Heart right ventricle (tissue), 16 donors: ENCODE measurements around the gene AHSG. TPM values are rescaled to one million over a fixed set of nuclear protein-coding genes. Genes with fewer than 3 reads are reported as not detected.

Source experiments
- ATAC-seq, 8 donors: fragments of 200-7000 bp; cut with Tn5 transposase; one replicate each; pipeline ENCODE4 v1.9.1; 2020; ENCODE audit warnings: mild to moderate bottlenecking in 8 of 8, moderate library complexity in 8 of 8, moderate number of reproducible peaks in 1 of 8
- DNase-seq, 2 donors: peaks; one replicate each; pipeline ENCODE4 v3.0.0-alpha.2; 2020
- H3K27ac ChIP-seq, 10 donors: fragments of 200-600 bp; sonication (generic) in 2 of 10; one replicate each; pipeline versions ENCODE4 v1.5.0 to v1.8.0; 2020 to 2022; ENCODE audit warnings: mild to moderate bottlenecking in 3 of 10
- H3K27me3 ChIP-seq, 7 donors: fragments of 200-600 bp; one replicate each; pipeline ENCODE4 v1.8.0; 2021 to 2022; ENCODE audit warnings: mild to moderate bottlenecking in 2 of 7
- H3K36me3 ChIP-seq, 9 donors: fragments of 200-600 bp; sonication (generic) in 1 of 9; one replicate each; pipeline versions ENCODE4 v1.5.0 to v1.8.0; 2020 to 2022; ENCODE audit warnings: mild to moderate bottlenecking in 2 of 9
- H3K4me1 ChIP-seq, 9 donors: fragments of 200-600 bp; sonication (generic) in 1 of 9; one replicate each; pipeline versions ENCODE4 v1.5.0 to v1.8.0; 2020 to 2022; ENCODE audit warnings: mild to moderate bottlenecking in 4 of 9
- H3K4me3 ChIP-seq, 10 donors: fragments of 200-600 bp; sonication (generic) in 2 of 10; one replicate each; pipeline versions ENCODE4 v1.5.0 to v1.8.0; 2020 to 2022; ENCODE audit warnings: mild to moderate bottlenecking in 7 of 10, moderate library complexity in 2 of 10
- H3K9me3 ChIP-seq, 11 donors: fragments of 200-600 bp in 10 of 11; sonication (generic) in 2 of 11; one replicate each; pipeline versions ENCODE4 v1.5.0 to v1.8.0; 2013 to 2022; ENCODE audit warnings: mild to moderate bottlenecking in 2 of 11, control low read depth in 1 of 11, moderate library complexity in 1 of 11
- WGBS, 2 donors: extraction: QIAGEN DNeasy Blood & Tissue Kit; methylation state at CpG; one replicate each; pipeline ENCODE4 v1.1.7; 2013; ENCODE audit warnings: inconsistent platforms in 1 of 2; 5-methylcytosine and 5-hydroxymethylcytosine counted together
- intact Hi-C, 10 donors: fragments of 100-400 bp; cut with DNase I; formaldehyde crosslinking; loops; one replicate each; pipeline versions ENCODE4 v1.11.1 to v1.14.2; 2022
- polyA plus RNA-seq, 2 donors: library from polyadenylated mRNA; stranded (reverse); fragments of 200-250 nt; gene quantifications; one replicate each; pipeline ENCODE4 v1.2.3, GENCODE V29; 2013
- total RNA-seq, 10 donors: library from RNA; stranded (reverse); fragmentation: NEBNext Ultra II Directional in 3 of 10; extraction: Animal tissue kit (Norgen Biotek cat#: 25700) in 3 of 10; gene quantifications; one replicate each; pipeline versions ENCODE4 v1.2.1 to v1.2.4, GENCODE V29; 2021 to 2023
- TF ChIP-seq, protein P1 (sequence below), 9 donors: fragments of 200-600 bp; sonication (generic) in 2 of 9; IDR thresholded peaks; one replicate each; pipeline versions ENCODE4 v1.5.0 to v1.8.0; 2021 to 2022; ENCODE audit warnings: antibody characterized with exemption in 9 of 9, mild to moderate bottlenecking in 5 of 9, moderate library complexity in 1 of 9
- donor health status: Arrhythmogenic right ventricular cardiomyopathy.
- donor health status: ischemic (EF 13 %, LVEDD 7.1; RV severe dilation, severe dysfunction).
- donor health status: healthy with polysubstance abuse.
- donor health status: DM: no; HTN: yes; CAD: no.
- donor health status: DM: no; HTN: no; CAD: no.
- donor health status: ischemic (EF 25% LVEDD 6.9; RV normal size, moderate dysfunction).
- donor health status: ischemic (EF 25% LVEDD 5.7; RV mildly dilated, moderate dysfunction).
- donor health status: healthy.
- donor health status: DM: yes; HTN: yes; CAD: no.
- donor health status: Ischemic cardiomyopathy.
- donor health status: ischemic (EF 35%, LVEDD 5.7; RV mildly dilated, moderate dysfunction).
- donor health status: nonischemic (EF 11% LVEDD 7.7; RV severe dilation, severe dysfunction).
- donor health status: DM: yes; HTN: yes; CAD: no.
- donor health status: PGD.
- donor health status: ischemic (EF 29% LVEDD 5.4; RV normal size, mild dysfunction).
- donor health status: nonischemic (EF 23%, LVEDD 6.1; RV moderate dilation, normal function).

The AHSG gene
- total and polyA plus RNA-seq, 12 donors, result not detected

DNA sequence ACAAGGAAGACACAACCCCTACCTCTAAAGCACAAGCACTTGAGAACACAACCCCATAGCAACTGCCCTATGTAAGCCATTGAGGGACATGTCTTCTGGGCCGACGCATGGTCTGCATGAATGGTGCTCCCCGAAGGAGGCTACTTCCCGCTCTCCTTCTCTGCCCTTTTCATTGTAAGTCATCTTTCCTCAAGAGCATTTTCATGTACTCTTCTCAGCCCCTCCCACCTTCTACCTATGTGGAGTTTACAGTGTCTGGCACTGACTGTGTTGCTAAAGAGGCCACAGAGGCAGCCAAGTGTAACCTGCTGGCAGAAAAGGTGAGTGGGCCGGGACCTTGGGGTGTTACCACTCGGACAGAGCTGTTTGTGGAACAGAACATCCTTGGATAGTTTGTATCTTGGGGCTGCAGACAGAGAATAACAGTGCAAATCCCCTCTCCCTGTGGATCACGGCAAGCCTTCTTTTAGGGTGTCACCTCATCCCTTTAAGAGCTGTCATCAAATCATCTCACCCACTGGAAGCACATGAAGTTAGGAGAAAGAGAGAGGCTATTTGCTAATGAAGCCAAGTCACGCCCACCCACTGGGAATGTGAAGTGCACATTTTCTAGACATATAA, 5.6 kb downstream of the AHSG start:
- peaks cover 0 to 11% (median 6%) of the 10 kb centered on the region in 9 donors for H3K4me1 ChIP-seq
- no peak for ATAC-seq
- no peaks in the 10 kb centered on the region for H3K9me3 ChIP-seq
- DNase-seq, result no peak
- no peak overlapping the region for H3K27ac ChIP-seq
- H3K4me3 ChIP-seq, result no peak overlapping the region
- WGBS, 2 donors, result 87% methylated on average over 8 of the region's 8 CpGs
- TF ChIP-seq, protein P1, sequence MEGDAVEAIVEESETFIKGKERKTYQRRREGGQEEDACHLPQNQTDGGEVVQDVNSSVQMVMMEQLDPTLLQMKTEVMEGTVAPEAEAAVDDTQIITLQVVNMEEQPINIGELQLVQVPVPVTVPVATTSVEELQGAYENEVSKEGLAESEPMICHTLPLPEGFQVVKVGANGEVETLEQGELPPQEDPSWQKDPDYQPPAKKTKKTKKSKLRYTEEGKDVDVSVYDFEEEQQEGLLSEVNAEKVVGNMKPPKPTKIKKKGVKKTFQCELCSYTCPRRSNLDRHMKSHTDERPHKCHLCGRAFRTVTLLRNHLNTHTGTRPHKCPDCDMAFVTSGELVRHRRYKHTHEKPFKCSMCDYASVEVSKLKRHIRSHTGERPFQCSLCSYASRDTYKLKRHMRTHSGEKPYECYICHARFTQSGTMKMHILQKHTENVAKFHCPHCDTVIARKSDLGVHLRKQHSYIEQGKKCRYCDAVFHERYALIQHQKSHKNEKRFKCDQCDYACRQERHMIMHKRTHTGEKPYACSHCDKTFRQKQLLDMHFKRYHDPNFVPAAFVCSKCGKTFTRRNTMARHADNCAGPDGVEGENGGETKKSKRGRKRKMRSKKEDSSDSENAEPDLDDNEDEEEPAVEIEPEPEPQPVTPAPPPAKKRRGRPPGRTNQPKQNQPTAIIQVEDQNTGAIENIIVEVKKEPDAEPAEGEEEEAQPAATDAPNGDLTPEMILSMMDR (IDR thresholded peaks at IDR 0.05), result no peak
- no peaks in the 10 kb centered on the region for H3K36me3 ChIP-seq
- intact Hi-C loops, result loop anchor here in 6 of 10 donors (5.0 to 10.0 kb wide), 7 partner anchors 134 to 641 kb away; no protein-coding TSS in a partner anchor
- peaks cover 0 to 43% (median 21%) of the 10 kb centered on the region in 7 donors for H3K27me3 ChIP-seq

DNA sequence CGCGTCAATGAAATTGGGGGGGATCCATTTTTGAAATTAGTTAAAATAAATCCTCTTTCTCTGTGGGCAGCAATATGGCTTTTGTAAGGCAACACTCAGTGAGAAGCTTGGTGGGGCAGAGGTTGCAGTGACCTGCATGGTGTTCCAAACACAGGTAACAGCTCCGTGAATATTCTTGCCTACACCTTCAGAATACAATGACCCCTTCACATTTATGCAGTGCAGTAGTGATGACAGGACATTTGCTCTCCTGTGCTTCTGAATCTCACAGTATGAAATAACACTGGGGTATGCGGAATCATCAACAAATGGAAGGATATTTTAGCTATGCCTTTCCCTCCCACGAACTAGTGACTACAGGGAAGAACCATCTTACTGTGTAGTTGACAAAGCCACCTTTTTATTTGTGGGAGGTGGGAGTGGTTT, 6.9 kb downstream of the AHSG start:
- ATAC-seq, result no peak
- Histone ChIP-seq H3K9me3 (no peaks in the 10 kb centered on the region), H3K4me3 (no peak overlapping the region), H3K4me1 (peaks cover 0 to 11% (median 6%) of the 10 kb centered on the region in 9 donors), H3K27me3 (peaks cover 0 to 31% (median 15%) of the 10 kb centered on the region in 7 donors), H3K27ac (no peak overlapping the region), H3K36me3 (no peaks in the 10 kb centered on the region)
- no peak for DNase-seq
- whole genome bisulfite sequencing, 2 donors, result 88 to 92% methylated on average over 5 of the region's 5 CpGs
- TF ChIP-seq, protein P1 (IDR thresholded peaks at IDR 0.05), result no peak
- intact Hi-C loops, result loop anchor here in 7 of 10 donors (5.0 to 10.0 kb wide), 8 partner anchors 125 to 642 kb away; no protein-coding TSS in a partner anchor

DNA sequence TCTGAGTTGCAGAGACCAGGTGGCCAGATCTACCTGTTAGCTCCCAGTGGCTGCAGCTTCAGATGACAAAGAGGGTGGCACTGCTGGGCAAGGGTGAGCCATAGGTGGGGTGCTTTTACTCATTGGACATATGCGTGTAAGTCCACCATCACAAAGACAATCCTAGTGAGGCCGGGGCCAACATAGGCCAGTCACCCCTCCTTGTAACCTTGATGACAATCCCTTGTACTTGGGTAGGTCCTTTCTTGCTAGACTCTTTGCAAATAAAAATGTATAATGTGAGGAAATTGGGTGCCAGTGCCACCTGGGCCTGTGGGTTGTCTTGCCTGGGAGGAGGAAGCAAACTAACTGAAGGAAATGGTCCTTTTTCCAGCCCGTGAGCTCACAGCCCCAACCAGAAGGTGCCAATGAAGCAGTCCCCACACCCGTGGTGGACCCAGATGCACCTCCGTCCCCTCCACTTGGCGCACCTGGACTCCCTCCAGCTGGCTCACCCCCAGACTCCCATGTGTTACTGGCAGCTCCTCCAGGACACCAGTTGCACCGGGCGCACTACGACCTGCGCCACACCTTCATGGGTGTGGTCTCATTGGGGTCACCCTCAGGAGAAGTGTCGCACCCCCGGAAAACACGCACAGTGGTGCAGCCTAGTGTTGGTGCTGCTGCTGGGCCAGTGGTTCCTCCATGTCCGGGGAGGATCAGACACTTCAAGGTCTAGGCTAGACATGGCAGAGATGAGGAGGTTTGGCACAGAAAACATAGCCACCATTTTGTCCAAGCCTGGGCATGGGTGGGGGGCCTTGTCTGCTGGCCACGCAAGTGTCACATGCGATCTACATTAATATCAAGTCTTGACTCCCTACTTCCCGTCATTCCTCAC, 7.6 kb downstream of the AHSG start:
- intact Hi-C loops, result loop anchor here in 1 of 10 donors (10.0 kb wide), 1 partner anchor 124 kb away; no protein-coding TSS in a partner anchor
- Histone ChIP-seq H3K27ac (no peak overlapping the region), H3K4me1 (peaks cover 0 to 11% (median 6%) of the 10 kb centered on the region in 9 donors), H3K27me3 (peaks cover 0 to 28% (median 15%) of the 10 kb centered on the region in 7 donors), H3K9me3 (no peaks in the 10 kb centered on the region), H3K36me3 (no peaks in the 10 kb centered on the region), H3K4me3 (no peak overlapping the region)
- TF ChIP-seq, protein P1 (IDR thresholded peaks at IDR 0.05), result no peak
- DNase-seq, result no peak
- no peak for ATAC-seq
- 87 to 89% methylated on average over 17 of the region's 17 CpGs for WGBS, 2 donors

DNA sequence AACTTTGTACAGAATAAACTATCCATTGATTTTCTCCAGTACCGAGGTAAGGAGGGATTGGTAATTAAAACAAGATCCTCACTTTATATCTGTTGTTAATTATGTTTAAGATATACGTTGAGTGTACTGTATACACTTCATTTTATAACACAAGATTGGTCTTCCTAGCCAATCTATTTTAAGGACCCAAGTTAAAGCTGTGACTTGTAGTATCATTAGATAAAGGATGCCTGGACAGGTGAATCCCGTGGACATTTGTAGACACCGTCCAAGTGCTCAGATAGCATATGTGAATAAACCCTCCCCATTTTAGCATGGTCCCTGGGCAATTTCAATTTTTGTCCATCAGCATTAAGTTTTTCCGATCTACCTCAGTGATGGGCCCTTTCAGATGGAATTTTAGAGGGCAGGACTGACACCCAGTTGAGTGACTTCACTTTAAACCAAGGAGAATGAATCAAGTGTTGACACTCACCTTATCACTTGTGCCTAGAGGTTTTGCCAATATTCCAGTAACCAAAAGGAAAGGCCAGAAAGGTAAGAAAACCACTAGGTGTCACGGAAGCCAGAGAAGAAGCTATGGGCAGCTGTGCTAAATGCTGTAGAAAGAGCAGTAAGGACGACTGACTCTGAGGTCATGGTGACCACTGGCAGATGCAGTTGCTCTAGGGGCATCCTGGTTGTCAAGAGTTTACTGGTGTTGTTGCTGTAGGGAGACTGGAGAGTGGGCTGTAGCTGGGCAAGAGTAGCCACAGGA, 9.2 kb downstream of the AHSG start:
- H3K27ac ChIP-seq, result no peak overlapping the region
- DNase-seq (no peak), ATAC-seq (no peak)
- intact Hi-C loops, result loop anchor here in 1 of 10 donors (10.0 kb wide), 1 partner anchor 123 kb away; no protein-coding TSS in a partner anchor
- H3K4me1 ChIP-seq, result peaks cover 0 to 6% (median 4%) of the 10 kb centered on the region in 9 donors
- H3K9me3 ChIP-seq, result no peaks in the 10 kb centered on the region
- H3K4me3 ChIP-seq, result no peak overlapping the region
- 73 to 77% methylated on average over 7 of the region's 7 CpGs for WGBS, 2 donors
- TF ChIP-seq, protein P1 (IDR thresholded peaks at IDR 0.05), result no peak
- no peaks in the 10 kb centered on the region for H3K36me3 ChIP-seq
- peaks cover 0 to 19% (median 13%) of the 10 kb centered on the region in 7 donors for H3K27me3 ChIP-seq
